H1 (cell line): Measurements from ENCODE around the gene FAM241A. TPM values are rescaled to one million over a fixed set of nuclear protein-coding genes. Genes with fewer than 3 reads are reported as not detected.

ENCODE experiments used
- CTCF ChIA-PET: fragments of 300-600 bp; sonication (Branson Sonifier 250); formaldehyde crosslinking; loops from one replicate; lab custom pipeline; 2021; ENCODE audit not compliant: partially characterized antibody; lab: Charles Lee
- POLR2A ChIA-PET: fragments of 300-600 bp; sonication (Branson Sonifier 250); formaldehyde crosslinking; loops from one replicate; lab custom pipeline; 2021; ENCODE audit warnings: inconsistent platforms; ENCODE audit not compliant: partially characterized antibody; lab: Charles Lee
- DNase-seq, 2 experiments: peaks; one replicate each; pipeline versions ENCODE4 v3.0.0 to v3.0.0-alpha.2; 2010 to 2022; ENCODE audit warnings: low spot score in 2 of 2, low read depth in 1 of 2, mixed read lengths in 1 of 2
- FAIRE-seq: peaks from 2 replicates; lab custom pipeline; 2011; peaks lifted over from hg19 to GRCh38; lab: Jason Lieb, UNC
- H2AFZ ChIP-seq: 2 replicates; pipeline ENCODE4 v1.8.1; 2012; ENCODE audit warnings: low read length, inconsistent platforms
- H2AK5ac ChIP-seq: 2 replicates; pipeline ENCODE4 v1.6.1; 2013; ENCODE audit warnings: low read depth, low read length
- H2BK120ac ChIP-seq: replicated peaks from 2 replicates; pipeline ENCODE3; 2013; ENCODE audit warnings: low read depth, low read length, inconsistent platforms
- H2BK12ac ChIP-seq: 2 replicates; pipeline ENCODE4 v1.6.1; 2013; ENCODE audit warnings: low read depth, low read length
- H2BK15ac ChIP-seq: 2 replicates; pipeline ENCODE4 v1.6.1; 2013; ENCODE audit warnings: low read length
- H2BK20ac ChIP-seq: 2 replicates; pipeline ENCODE4 v1.6.1; 2013; ENCODE audit warnings: low read length
- H2BK5ac ChIP-seq: 2 replicates; pipeline ENCODE4 v1.6.1; 2013; ENCODE audit warnings: low read depth, low read length
- H3K14ac ChIP-seq: 2 replicates; pipeline ENCODE4 v1.6.1; 2013; ENCODE audit warnings: inconsistent platforms; ENCODE audit not compliant: insufficient read length
- H3K18ac ChIP-seq: 2 replicates; pipeline ENCODE4 v1.6.1; 2013; ENCODE audit warnings: low read length; ENCODE audit errors: extremely low read depth
- H3K23ac ChIP-seq: 2 replicates; pipeline ENCODE4 v1.6.1; 2013; ENCODE audit warnings: inconsistent platforms; ENCODE audit not compliant: insufficient read length
- H3K23me2 ChIP-seq: 2 replicates; pipeline ENCODE4 v1.6.1; 2013; ENCODE audit warnings: low read depth, low read length
- H3K27ac ChIP-seq: 2 replicates; pipeline ENCODE4 v1.6.1; 2011; ENCODE audit warnings: low read depth, low read length, inconsistent platforms
- H3K27me3 ChIP-seq, 4 experiments: replicated peaks in 1 of 4; 1 replicate in 1 of 4; 2 replicates in 3 of 4; pipeline versions ENCODE4 v1.6.1 to v1.8.1; 2011 to 2013; ENCODE audit warnings: low read length in 3 of 4, mild to moderate bottlenecking in 3 of 4, inconsistent platforms in 2 of 4, mixed read lengths in 2 of 4, moderate library complexity in 1 of 4; ENCODE audit not compliant: control insufficient read depth in 3 of 4, insufficient read depth in 3 of 4; ENCODE audit errors: extremely low read depth in 1 of 4
- H3K36me3 ChIP-seq, 4 experiments: 2 replicates each; pipeline versions ENCODE4 v1.6.1 to v1.8.1; 2011 to 2013; ENCODE audit warnings: mild to moderate bottlenecking in 4 of 4, low read length in 3 of 4, moderate library complexity in 2 of 4, control low read depth in 1 of 4, inconsistent platforms in 1 of 4; ENCODE audit not compliant: insufficient read depth in 4 of 4, control insufficient read depth in 2 of 4
- H3K4ac ChIP-seq: replicated peaks from 2 replicates; pipeline ENCODE3; 2013; ENCODE audit warnings: low read length, low read depth, mixed read lengths, inconsistent platforms; ENCODE audit not compliant: insufficient read length
- H3K4me1 ChIP-seq, 4 experiments: replicated peaks in 1 of 4; 1 replicate in 1 of 4; 2 replicates in 3 of 4; pipeline versions ENCODE4 v1.6.1 to v1.8.1; 2011 to 2013; ENCODE audit warnings: low read length in 3 of 4, inconsistent platforms in 2 of 4, mixed read lengths in 1 of 4; ENCODE audit not compliant: insufficient read depth in 4 of 4, control insufficient read depth in 3 of 4
- H3K4me2 ChIP-seq, 2 experiments: 2 replicates each; pipeline versions ENCODE4 v1.6.1 to v1.8.1; 2011 to 2013; ENCODE audit warnings: low read depth in 2 of 2, low read length in 2 of 2, control low read depth in 1 of 2, inconsistent platforms in 1 of 2, mild to moderate bottlenecking in 1 of 2; ENCODE audit not compliant: insufficient read depth in 1 of 2
- H3K4me3 ChIP-seq, 4 experiments: fragments of 200-600, 300-600 bp in 1 of 4; sonication (generic), shearing (Covaris generic), sonication (Bioruptor Twin) in 1 of 4; 2 replicates each; pipeline versions ENCODE4 v1.5.1 to v1.8.1; 2011 to 2016; ENCODE audit warnings: low read length in 4 of 4, low read depth in 3 of 4, control low read depth in 2 of 4, inconsistent platforms in 2 of 4, mild to moderate bottlenecking in 2 of 4, mixed read lengths in 1 of 4, moderate library complexity in 1 of 4; ENCODE audit not compliant: insufficient read depth in 2 of 4; ENCODE audit errors: extremely low read depth in 1 of 4
- H3K56ac ChIP-seq: replicated peaks from 2 replicates; pipeline ENCODE3; 2013; ENCODE audit warnings: low read depth, mild to moderate bottlenecking, mixed read lengths, low read length, inconsistent platforms; ENCODE audit not compliant: insufficient read length
- H3K79me1 ChIP-seq: 2 replicates; pipeline ENCODE4 v1.6.1; 2013; ENCODE audit warnings: low read depth, low read length, control low read depth
- H3K79me2 ChIP-seq, 2 experiments: 2 replicates each; pipeline versions ENCODE4 v1.6.1 to v1.8.1; 2012 to 2013; ENCODE audit warnings: low read length in 2 of 2, mild to moderate bottlenecking in 2 of 2, inconsistent platforms in 1 of 2; ENCODE audit not compliant: insufficient read depth in 2 of 2, control insufficient read depth in 1 of 2
- H3K9ac ChIP-seq, 4 experiments: replicated peaks in 1 of 4; 1 replicate in 1 of 4; 2 replicates in 3 of 4; pipeline versions ENCODE4 v1.6.1 to v1.8.1; 2011 to 2013; ENCODE audit warnings: low read depth in 3 of 4, low read length in 3 of 4, control low read depth in 2 of 4, mild to moderate bottlenecking in 2 of 4, moderate library complexity in 2 of 4, inconsistent platforms in 1 of 4; ENCODE audit errors: extremely low read depth in 1 of 4
- H3K9me3 ChIP-seq, 2 experiments: 2 replicates each; pipeline versions ENCODE4 v1.6.1 to v1.8.1; 2012 to 2013; ENCODE audit warnings: mild to moderate bottlenecking in 2 of 2, moderate library complexity in 2 of 2, control low read depth in 1 of 2, inconsistent platforms in 1 of 2, low read depth in 1 of 2, low read length in 1 of 2, mixed read lengths in 1 of 2; ENCODE audit not compliant: insufficient read depth in 2 of 2
- H4K20me1 ChIP-seq, 2 experiments: replicated peaks in 1 of 2; 2 replicates each; pipeline versions ENCODE3 to v1.8.1; 2011 to 2013; ENCODE audit warnings: inconsistent platforms in 2 of 2, low read length in 2 of 2, mild to moderate bottlenecking in 1 of 2; ENCODE audit not compliant: insufficient read depth in 2 of 2, control insufficient read depth in 1 of 2
- H4K5ac ChIP-seq: 2 replicates; pipeline ENCODE4 v1.6.1; 2013; ENCODE audit warnings: low read length, low read depth, mixed read lengths, inconsistent platforms; ENCODE audit not compliant: insufficient read length
- H4K8ac ChIP-seq: 2 replicates; pipeline ENCODE4 v1.8.0; 2013; ENCODE audit warnings: mild to moderate bottlenecking, moderate library complexity, low read length, inconsistent platforms; ENCODE audit not compliant: insufficient read depth; ENCODE audit errors: extremely low read depth
- H4K91ac ChIP-seq: replicated peaks from 2 replicates; pipeline ENCODE3; 2013; ENCODE audit warnings: low read length, mixed read lengths, inconsistent platforms; ENCODE audit not compliant: insufficient read length
- ASH2L ChIP-seq: fragments of 200-600, 300-600 bp; sonication (generic); IDR thresholded peaks from one replicate; pipeline ENCODE4 v1.7.1; 2017; ENCODE audit warnings: low read length
- ATF3 ChIP-seq: IDR thresholded peaks from 2 replicates; pipeline ENCODE4 v1.6.1; 2011; ENCODE audit warnings: low read depth, mild to moderate bottlenecking, low read length; ENCODE audit not compliant: insufficient read depth
- CHD2 ChIP-seq: IDR thresholded peaks from 2 replicates; pipeline ENCODE4 v1.6.1; 2012; ENCODE audit warnings: low read length, improper control_type of control experiment
- GABPA ChIP-seq: IDR thresholded peaks from 2 replicates; pipeline ENCODE4 v1.6.1; 2011; ENCODE audit warnings: mild to moderate bottlenecking, low read length, moderate library complexity, borderline replicate concordance; ENCODE audit not compliant: insufficient read depth
- JUN ChIP-seq: IDR thresholded peaks from 2 replicates; pipeline ENCODE4 v1.6.1; 2011; ENCODE audit warnings: low read depth, mild to moderate bottlenecking, improper control_type of control experiment, low read length
- POU5F1 ChIP-seq: IDR thresholded peaks from 2 replicates; pipeline ENCODE4 v1.6.1; 2011; ENCODE audit warnings: low read depth, mild to moderate bottlenecking, low read length, moderate library complexity
- RAD21 ChIP-seq, 2 experiments: IDR thresholded peaks in 1 of 2; conservative IDR thresholded peaks in 1 of 2; 2 replicates each; pipeline ENCODE4 v1.6.1; 2011; ENCODE audit warnings: low read depth in 2 of 2, low read length in 2 of 2, improper control_type of control experiment in 1 of 2, inconsistent platforms in 1 of 2, mild to moderate bottlenecking in 1 of 2, moderate library complexity in 1 of 2
- SP4 ChIP-seq: IDR thresholded peaks from 2 replicates; pipeline ENCODE4 v1.6.1; 2012; ENCODE audit warnings: low read length, inconsistent platforms
- TBP ChIP-seq: IDR thresholded peaks from 2 replicates; pipeline ENCODE4 v1.6.1; 2011; ENCODE audit warnings: low read depth, low read length, improper control_type of control experiment
- WGBS, 2 experiments: shearing (Covaris generic) in 1 of 2; methylation state at CpG; one replicate each; pipeline versions ENCODE4 v1.1.6 to v1.1.7; 2013 to 2015; ENCODE audit warnings: low lambda C conversion rate in 2 of 2, mixed read lengths in 2 of 2, inconsistent platforms in 1 of 2, low coverage in 1 of 2, missing lambda C conversion rate in 1 of 2; ENCODE audit not compliant: insufficient replicate concordance in 2 of 2, insufficient coverage in 1 of 2, insufficient read length in 1 of 2; ENCODE audit errors: extremely low coverage in 1 of 2, missing lambda C conversion rate in 1 of 2; 5-methylcytosine and 5-hydroxymethylcytosine counted together
- polyA plus RNA-seq, 7 experiments: library from polyadenylated mRNA; depleted of rRNA in 3 of 7; stranded (reverse) in 5 of 7; unstranded in 2 of 7; fragments of >200 nt in 5 of 7; fragments of 200-250 nt in 2 of 7; gene quantifications; 1 replicate in 5 of 7; 2 replicates in 1 of 7; 4 replicates in 1 of 7; pipeline versions ENCODE4 v1.2.1 to v1.2.3, GENCODE V29; 2011 to 2013; ENCODE audit warnings: missing spikeins in 2 of 7, mixed read lengths in 2 of 7
- total RNA-seq: library from RNA; stranded (reverse); fragmentation: NEBNext Ultra II Directional; extraction: Animal tissue kit (Norgen Biotek cat#: 25700); gene quantifications from 2 replicates; pipeline ENCODE4 v1.2.1, GENCODE V29; 2021
- TF ChIP-seq, protein P1 (sequence below), 3 experiments: IDR thresholded peaks; 1 replicate in 2 of 3; 2 replicates in 1 of 3; pipeline versions ENCODE4 v1.5.1 to v1.6.1; 2011; ENCODE audit warnings: low read length in 3 of 3, mild to moderate bottlenecking in 3 of 3, inconsistent platforms in 2 of 3, low read depth in 1 of 3, moderate library complexity in 1 of 3; ENCODE audit not compliant: insufficient read depth in 1 of 3; ENCODE audit errors: control extremely low read depth in 1 of 3
- TF ChIP-seq, protein P2 (sequence below): IDR thresholded peaks from 2 replicates; pipeline ENCODE4 v1.6.1; 2011; ENCODE audit warnings: low read length, improper control_type of control experiment

FAM241A gene
- total and polyA plus RNA-seq, 2 of the 8 experiments (the other 6 are each of a cell fraction or from before 2014, with no cell fraction given) = 0.20 to 0.73 TPM

DNA sequence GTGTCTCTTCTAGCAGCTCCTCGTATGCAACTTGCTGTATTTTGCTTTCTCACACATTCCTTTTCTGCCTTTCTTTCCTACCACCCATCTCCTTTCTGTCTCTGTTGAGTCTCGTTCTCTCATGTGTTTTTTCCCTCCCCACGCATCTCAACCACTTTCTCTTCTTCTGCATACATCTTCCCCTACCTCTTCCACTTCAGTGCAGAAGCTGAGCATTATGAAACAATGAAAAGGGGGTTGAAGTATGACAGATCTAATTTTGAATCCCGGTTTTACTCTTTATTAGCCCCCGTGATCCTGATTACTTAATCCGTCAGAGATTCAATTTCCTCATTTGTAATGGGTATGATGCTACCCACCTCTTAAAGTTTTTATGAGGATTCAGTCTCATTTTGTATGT is 7.3 kb downstream of the FAM241A start:
- no peak overlapping the region for H4K8ac ChIP-seq
- H3K79me1 ChIP-seq = no peaks in the 10 kb centered on the region
- no peak overlapping the region for H2BK20ac ChIP-seq
- no peak for FAIRE-seq
- no peak overlapping the region for H2BK12ac ChIP-seq
- no peak overlapping the region for H2AFZ ChIP-seq
- no peaks in the 10 kb centered on the region for H3K36me3 ChIP-seq
- no peaks in the 10 kb centered on the region for H3K23me2 ChIP-seq
- DNase-seq = no peak
- H3K18ac ChIP-seq = no peak overlapping the region
- H4K5ac ChIP-seq = no peak overlapping the region
- no peak overlapping the region for H3K4me2 ChIP-seq
- ChIA-PET POLR2A (no interaction called here), CTCF (no interaction called here)
- H3K4ac ChIP-seq = no peak overlapping the region
- H3K14ac ChIP-seq = no peak overlapping the region
- H4K20me1 ChIP-seq = no peaks in the 10 kb centered on the region
- no peaks in the 10 kb centered on the region for H3K79me2 ChIP-seq
- no peak overlapping the region for H3K9ac ChIP-seq
- no peak overlapping the region for H2BK15ac ChIP-seq
- H3K56ac ChIP-seq = no peak overlapping the region
- H2BK120ac ChIP-seq = no peak overlapping the region
- no peaks in the 10 kb centered on the region for H3K27me3 ChIP-seq
- no peak overlapping the region for H2BK5ac ChIP-seq
- no peaks in the 10 kb centered on the region for H3K4me1 ChIP-seq
- no peak overlapping the region for H2AK5ac ChIP-seq
- no peaks in the 10 kb centered on the region for H3K9me3 ChIP-seq
- no peak overlapping the region for H3K27ac ChIP-seq
- H3K23ac ChIP-seq = no peak overlapping the region
- H3K4me3 ChIP-seq = no peak overlapping the region
- H4K91ac ChIP-seq = no peak overlapping the region
- 72 to 100% methylated on average over 2 to 6 of the region's 6 CpGs for WGBS, 2 experiments
- TF ChIP-seq TBP (no peak), GABPA (no peak), ASH2L (no peak), JUN (no peak), RAD21 (IDR thresholded peaks at IDR 0.05 in 1 of 2, conservative IDR thresholded peaks at IDR 0.05 in 1 of 2; ENCODE audit: low read depth in 2 of 2, low read length in 2 of 2) (no peak), SP4 (no peak), CHD2 (no peak), ATF3 (no peak), POU5F1 (no peak)
- TF ChIP-seq, protein P1, sequence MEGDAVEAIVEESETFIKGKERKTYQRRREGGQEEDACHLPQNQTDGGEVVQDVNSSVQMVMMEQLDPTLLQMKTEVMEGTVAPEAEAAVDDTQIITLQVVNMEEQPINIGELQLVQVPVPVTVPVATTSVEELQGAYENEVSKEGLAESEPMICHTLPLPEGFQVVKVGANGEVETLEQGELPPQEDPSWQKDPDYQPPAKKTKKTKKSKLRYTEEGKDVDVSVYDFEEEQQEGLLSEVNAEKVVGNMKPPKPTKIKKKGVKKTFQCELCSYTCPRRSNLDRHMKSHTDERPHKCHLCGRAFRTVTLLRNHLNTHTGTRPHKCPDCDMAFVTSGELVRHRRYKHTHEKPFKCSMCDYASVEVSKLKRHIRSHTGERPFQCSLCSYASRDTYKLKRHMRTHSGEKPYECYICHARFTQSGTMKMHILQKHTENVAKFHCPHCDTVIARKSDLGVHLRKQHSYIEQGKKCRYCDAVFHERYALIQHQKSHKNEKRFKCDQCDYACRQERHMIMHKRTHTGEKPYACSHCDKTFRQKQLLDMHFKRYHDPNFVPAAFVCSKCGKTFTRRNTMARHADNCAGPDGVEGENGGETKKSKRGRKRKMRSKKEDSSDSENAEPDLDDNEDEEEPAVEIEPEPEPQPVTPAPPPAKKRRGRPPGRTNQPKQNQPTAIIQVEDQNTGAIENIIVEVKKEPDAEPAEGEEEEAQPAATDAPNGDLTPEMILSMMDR (IDR thresholded peaks at IDR 0.05; ENCODE audit: control extremely low read depth in 1 of 3, insufficient read depth in 1 of 3, low read depth in 1 of 3, low read length in 3 of 3) = no peak
- TF ChIP-seq, protein P2, sequence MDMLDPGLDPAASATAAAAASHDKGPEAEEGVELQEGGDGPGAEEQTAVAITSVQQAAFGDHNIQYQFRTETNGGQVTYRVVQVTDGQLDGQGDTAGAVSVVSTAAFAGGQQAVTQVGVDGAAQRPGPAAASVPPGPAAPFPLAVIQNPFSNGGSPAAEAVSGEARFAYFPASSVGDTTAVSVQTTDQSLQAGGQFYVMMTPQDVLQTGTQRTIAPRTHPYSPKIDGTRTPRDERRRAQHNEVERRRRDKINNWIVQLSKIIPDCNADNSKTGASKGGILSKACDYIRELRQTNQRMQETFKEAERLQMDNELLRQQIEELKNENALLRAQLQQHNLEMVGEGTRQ = no peak
